HepG2 (cell line): Measurements from ENCODE around the gene REEP6. TPM values are rescaled to one million over a fixed set of nuclear protein-coding genes. Genes with fewer than 3 reads are reported as not detected.

Experiments used
- ATAC-seq: fragments of 200-7000 bp; cut with Tn5 transposase; 3 replicates; pipeline ENCODE4 v1.9.1; 2020; ENCODE audit warnings: mild to moderate bottlenecking, moderate library complexity
- BruUV-seq: library from RNA; stranded (reverse); fragments of 400-500 nt; replicated peaks from 2 replicates; lab custom pipeline; 2021; lab: Mats Ljungman, UMichigan
- CTCF ChIA-PET: fragments of 300-600 bp; formaldehyde crosslinking; extraction: SDS; loops from one replicate; lab custom pipeline; 2021; ENCODE audit warnings: low total read pairs, inconsistent platforms, low intra/inter-chr PET ratio; lab: Yijun Ruan, JAX
- POLR2A ChIA-PET: fragments of 350-600 bp; sonication (Branson Sonifier 250); formaldehyde crosslinking; loops from one replicate; lab custom pipeline; 2020; ENCODE audit warnings: antibody characterized with exemption, inconsistent platforms; lab: Yijun Ruan, JAX
- DNase-seq: peaks from one replicate; pipeline ENCODE4 v3.0.0-alpha.2; 2015; ENCODE audit warnings: low spot score
- FAIRE-seq: peaks from 3 replicates; lab custom pipeline; 2011; peaks lifted over from hg19 to GRCh38; lab: Jason Lieb, UNC
- H2AFZ ChIP-seq: one replicate; pipeline ENCODE4 v1.6.1; 2011; ENCODE audit warnings: low read length, inconsistent platforms
- H3K27ac ChIP-seq: fragments of 300-600 bp; 3 replicates; pipeline ENCODE4 v1.8.0; 2011; ENCODE audit warnings: mixed run types, mild to moderate bottlenecking, mixed read lengths, low read length, inconsistent platforms; ENCODE audit not compliant: insufficient read depth; ENCODE audit errors: extremely low read length
- H3K27me3 ChIP-seq, 2 experiments: fragments of 200-600 bp in 1 of 2; 2 replicates in 1 of 2; 3 replicates in 1 of 2; pipeline versions ENCODE4 v1.6.0 to v1.8.0; 2011; ENCODE audit warnings: low read length in 2 of 2, mild to moderate bottlenecking in 2 of 2, moderate library complexity in 2 of 2, inconsistent platforms in 1 of 2; ENCODE audit not compliant: insufficient read depth in 2 of 2, control insufficient read depth in 1 of 2
- H3K36me3 ChIP-seq, 2 experiments: fragments of 200-600 bp in 1 of 2; replicated peaks in 1 of 2; 2 replicates in 1 of 2; 3 replicates in 1 of 2; pipeline versions ENCODE4 v1.5.1 to v1.8.0; 2011; ENCODE audit warnings: low read length in 2 of 2, inconsistent platforms in 1 of 2; ENCODE audit not compliant: insufficient read depth in 2 of 2, control insufficient read depth in 1 of 2
- H3K4me1 ChIP-seq: 2 replicates; pipeline ENCODE4 v1.5.1; 2012; ENCODE audit warnings: low read length, inconsistent platforms; ENCODE audit not compliant: insufficient read depth
- H3K4me2 ChIP-seq: 2 replicates; pipeline ENCODE4 v1.6.0; 2011; ENCODE audit warnings: low read depth, low read length, inconsistent platforms
- H3K4me3 ChIP-seq, 3 experiments: fragments of 200-600 bp in 1 of 3; sonication (generic), shearing (Covaris generic) in 1 of 3; replicated peaks in 1 of 3; 2 replicates each; pipeline ENCODE4 v1.5.1; 2011 to 2016; ENCODE audit warnings: low read length in 3 of 3, inconsistent platforms in 2 of 3, low read depth in 2 of 3, mild to moderate bottlenecking in 2 of 3, control low read depth in 1 of 3, mixed read lengths in 1 of 3; ENCODE audit not compliant: insufficient read depth in 1 of 3
- H3K79me2 ChIP-seq: one replicate; pipeline ENCODE4 v1.6.1; 2011; ENCODE audit warnings: low read length, inconsistent platforms; ENCODE audit not compliant: insufficient read depth
- H3K9ac ChIP-seq: 2 replicates; pipeline ENCODE4 v1.6.0; 2011; ENCODE audit warnings: mild to moderate bottlenecking, low read depth, low read length, inconsistent platforms; ENCODE audit not compliant: insufficient read depth
- H3K9me3 ChIP-seq: 2 replicates; pipeline ENCODE4 v1.5.1; 2012; ENCODE audit warnings: mild to moderate bottlenecking, low read length
- H4K20me1 ChIP-seq: 2 replicates; pipeline ENCODE4 v1.6.0; 2011; ENCODE audit warnings: inconsistent platforms, mild to moderate bottlenecking, low read length, moderate library complexity; ENCODE audit not compliant: insufficient read depth
- CENPT ChIP-seq: sonication (generic); formaldehyde crosslinking; IDR thresholded peaks from 2 replicates; pipeline ENCODE4 v1.8.0; 2022; ENCODE audit warnings: low read depth, mild to moderate bottlenecking, moderate library complexity, missing genetic modification reagents
- DMAP1 ChIP-seq: IDR thresholded peaks from 2 replicates; pipeline ENCODE4 v1.6.1; 2016
- HMGXB3 ChIP-seq: sonication (generic); formaldehyde crosslinking; IDR thresholded peaks from 2 replicates; pipeline ENCODE4 v1.4.0; 2020; ENCODE audit warnings: missing genetic modification reagents, borderline replicate concordance
- MBNL3 ChIP-seq: fragments of 250-450 bp; sonication (Bioruptor Pico); conservative IDR thresholded peaks from 2 replicates; pipeline ENCODE4 v1.8.0; 2022; ENCODE audit warnings: mild to moderate bottlenecking, inconsistent platforms
- PLSCR1 ChIP-seq: sonication (generic); formaldehyde crosslinking; IDR thresholded peaks from 2 replicates; pipeline ENCODE4 v1.5.0; 2020; ENCODE audit warnings: missing genetic modification reagents, mild to moderate bottlenecking, borderline replicate concordance
- PRMT3 ChIP-seq: sonication (generic); formaldehyde crosslinking; IDR thresholded peaks from 2 replicates; pipeline ENCODE4 v1.8.1; 2022; ENCODE audit warnings: low read depth, mild to moderate bottlenecking, moderate library complexity, missing genetic modification reagents, borderline replicate concordance
- SALL2 ChIP-seq: sonication (generic); formaldehyde crosslinking; IDR thresholded peaks from 2 replicates; pipeline ENCODE4 v1.8.1; 2023; ENCODE audit warnings: mild to moderate bottlenecking, missing genetic modification reagents, inconsistent platforms
- SMARCE1 ChIP-seq: fragments of 450-650 bp; IDR thresholded peaks from 2 replicates; pipeline ENCODE4 v1.6.1; 2017; ENCODE audit warnings: borderline replicate concordance
- YEATS4 ChIP-seq: sonication (generic); formaldehyde crosslinking; IDR thresholded peaks from 2 replicates; pipeline ENCODE4 v1.4.0; 2020; ENCODE audit warnings: missing genetic modification reagents, borderline replicate concordance
- ZBTB38 ChIP-seq: sonication (generic); formaldehyde crosslinking; IDR thresholded peaks from 2 replicates; pipeline ENCODE4 v1.5.1; 2020; ENCODE audit warnings: mild to moderate bottlenecking, missing genetic modification reagents
- ZFP90 ChIP-seq: sonication (generic); formaldehyde crosslinking; IDR thresholded peaks from 2 replicates; pipeline ENCODE4 v1.8.0; 2022; ENCODE audit warnings: missing genetic modification reagents, mild to moderate bottlenecking, inconsistent platforms, borderline replicate concordance
- WGBS: methylation state at CpG from one replicate; pipeline ENCODE4 v1.1.6; 2017; ENCODE audit warnings: low lambda C conversion rate; 5-methylcytosine and 5-hydroxymethylcytosine counted together
- in situ Hi-C: cut with HindIII; loops from 2 replicates; pipeline ENCODE4 v1.10.0; 2017; ENCODE audit warnings: low pct_unique_long_range_greater_than_20kb; ENCODE audit not compliant: extremely low pct_ligation_motif_present
- intact Hi-C: fragments of 100-400 bp; cut with micrococcal nuclease; formaldehyde crosslinking; loops from one replicate; pipeline ENCODE4 v1.10.0; 2022; ENCODE audit not compliant: unreplicated experiment
- polyA plus RNA-seq, 8 experiments: library from polyadenylated mRNA; depleted of rRNA in 3 of 8; stranded (reverse) in 7 of 8; unstranded in 1 of 8; fragments of >200 nt; fragmentation: Illumina TruSeq in 4 of 8; extraction: Trizol in 4 of 8; gene quantifications; 2 replicates each; pipeline versions ENCODE4 v1.2.1 to v1.2.3, GENCODE V29; 2011 to 2016; ENCODE audit warnings: low read depth in 4 of 8, missing spikeins in 1 of 8, mixed read lengths in 1 of 8; ENCODE audit not compliant: insufficient read depth in 1 of 8
- total RNA-seq, 5 experiments: library from RNA; depleted of rRNA; stranded (reverse); fragments of >200 nt; fragmentation: Illumina TruSeq; extraction: Trizol; gene quantifications; 2 replicates each; pipeline ENCODE4 v1.2.3, GENCODE V29; 2016; ENCODE audit warnings: low read depth in 1 of 5

REEP6 gene
- total and polyA plus RNA-seq, 2 of the 13 experiments (the other 11 are each of a cell fraction or from before 2014, with no cell fraction given) = 10.0 to 28.8 TPM

GRCh38 chr19:1486720-1487575 lies 4.0 kb upstream of the REEP6 start:
- WGBS = 89% methylated on average over 32 of the region's 56 CpGs
- no peak for DNase-seq
- BruUV-seq = no TSS peak
- peaks cover 22% of the 10 kb centered on the region for H3K4me1 ChIP-seq
- H3K9me3 ChIP-seq = no peaks in the 10 kb centered on the region
- H3K27ac ChIP-seq = no peak overlapping the region
- ChIA-PET POLR2A (no interaction called here), CTCF (no interaction called here)
- intact Hi-C loops (no loop called here), in situ Hi-C loops (no loop called here)
- peaks cover 5% of the 10 kb centered on the region for H3K79me2 ChIP-seq
- no peak overlapping the region for H3K9ac ChIP-seq
- H3K4me2 ChIP-seq = no peak overlapping the region
- no peaks in the 10 kb centered on the region for H3K27me3 ChIP-seq
- ATAC-seq = no peak
- no peak overlapping the region for H3K4me3 ChIP-seq
- TF ChIP-seq ZBTB38 (CRISPR knock-in tag) (no peak), MBNL3 (CRISPR knock-in tag) (no peak), SALL2 (no peak), PLSCR1 (no peak), YEATS4 (no peak), HMGXB3 (CRISPR knock-in tag) (no peak), SMARCE1 (no peak), CENPT (CRISPR knock-in tag) (no peak), ZFP90 (CRISPR knock-in tag) (no peak), PRMT3 (CRISPR knock-in tag) (no peak), DMAP1 (no peak)
- TF ChIP-seq, all 625 proteins: peak for 0
- no peak for FAIRE-seq
- Histone ChIP-seq H3K36me3 (no peaks in the 10 kb centered on the region), H2AFZ (no peak overlapping the region), H4K20me1 (no peaks in the 10 kb centered on the region)
